ENCODE results near the gene CDH3.

DNA sequence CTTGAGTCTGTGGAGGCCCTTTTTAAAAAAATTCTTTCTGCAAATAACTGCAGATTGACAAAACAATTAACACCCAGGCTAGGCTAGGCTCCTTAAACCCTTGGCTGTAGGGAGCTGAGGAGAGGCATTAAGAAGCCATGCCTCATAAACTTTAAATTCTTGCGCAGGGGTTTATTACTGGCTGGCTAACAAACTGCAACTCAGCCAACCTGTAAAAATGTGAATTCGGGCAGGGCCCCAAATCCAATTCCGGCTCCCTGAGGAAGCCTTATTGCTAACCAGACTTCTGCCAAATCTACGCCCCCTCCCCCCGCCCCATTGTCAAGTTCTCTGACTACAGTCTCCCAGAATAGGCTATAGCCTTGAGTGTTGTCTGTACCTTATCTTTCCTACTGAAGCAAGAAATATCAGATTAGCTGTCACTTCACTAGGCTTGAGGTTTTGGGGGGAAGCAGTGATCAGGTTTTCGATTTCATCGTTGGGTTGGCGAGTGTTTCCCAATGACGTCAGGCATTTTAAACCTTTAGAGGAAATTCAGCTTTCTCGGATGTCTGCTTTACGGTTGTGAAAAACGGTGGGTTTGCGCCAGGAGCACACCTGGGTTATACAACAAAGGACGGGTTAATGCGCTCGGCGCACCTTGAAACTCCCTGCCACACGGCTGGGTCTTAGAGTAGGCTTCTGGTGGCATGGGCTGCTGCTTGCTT, 2.0 kb downstream of the CDH3 start:
- TF ChIP-seq, protein P1, sequence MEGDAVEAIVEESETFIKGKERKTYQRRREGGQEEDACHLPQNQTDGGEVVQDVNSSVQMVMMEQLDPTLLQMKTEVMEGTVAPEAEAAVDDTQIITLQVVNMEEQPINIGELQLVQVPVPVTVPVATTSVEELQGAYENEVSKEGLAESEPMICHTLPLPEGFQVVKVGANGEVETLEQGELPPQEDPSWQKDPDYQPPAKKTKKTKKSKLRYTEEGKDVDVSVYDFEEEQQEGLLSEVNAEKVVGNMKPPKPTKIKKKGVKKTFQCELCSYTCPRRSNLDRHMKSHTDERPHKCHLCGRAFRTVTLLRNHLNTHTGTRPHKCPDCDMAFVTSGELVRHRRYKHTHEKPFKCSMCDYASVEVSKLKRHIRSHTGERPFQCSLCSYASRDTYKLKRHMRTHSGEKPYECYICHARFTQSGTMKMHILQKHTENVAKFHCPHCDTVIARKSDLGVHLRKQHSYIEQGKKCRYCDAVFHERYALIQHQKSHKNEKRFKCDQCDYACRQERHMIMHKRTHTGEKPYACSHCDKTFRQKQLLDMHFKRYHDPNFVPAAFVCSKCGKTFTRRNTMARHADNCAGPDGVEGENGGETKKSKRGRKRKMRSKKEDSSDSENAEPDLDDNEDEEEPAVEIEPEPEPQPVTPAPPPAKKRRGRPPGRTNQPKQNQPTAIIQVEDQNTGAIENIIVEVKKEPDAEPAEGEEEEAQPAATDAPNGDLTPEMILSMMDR (IDR thresholded peaks at IDR 0.05) = no peak
- TF ChIP-seq POLR2A (IDR thresholded peaks at IDR 0.05) = no peak

Measured in esophagus squamous epithelium (tissue), 4 donors.